Hindlimb muscle (tissue), 1 donor: ENCODE data around the gene NHLRC2. TPM values are rescaled to one million over a fixed set of nuclear protein-coding genes. Genes with fewer than 3 reads are reported as not detected.

Experiments
- DNase-seq: peaks from one replicate; pipeline ENCODE4 v3.0.0-alpha.2; 2013
- polyA plus RNA-seq: library from polyadenylated mRNA; unstranded; fragments of 120-200 nt; gene quantifications from one replicate; pipeline ENCODE4 v1.2.1, GENCODE V29; 2013; ENCODE audit not compliant: insufficient read length

The NHLRC2 gene
- polyA plus RNA-seq, 1 donor = 14.7 TPM

- no peak for DNase-seq
Observed at GRCh38 chr10:113866551-113867394, 12.3 kb downstream of the NHLRC2 start.

- no peak for DNase-seq
Observed at GRCh38 chr10:113867904-113868303, 13.4 kb downstream of the NHLRC2 start.

GRCh38 chr10:113869789-113870188, 15.3 kb downstream of the NHLRC2 start:
- no peak for DNase-seq

GRCh38 chr10:113872139-113873030, 17.9 kb downstream of the NHLRC2 start:
- no peak for DNase-seq

GRCh38 chr10:113875212-113875611, 20.8 kb downstream of the NHLRC2 start:
- no peak for DNase-seq

GRCh38 chr10:113876461-113876860, 22.0 kb downstream of the NHLRC2 start:
- no peak for DNase-seq

- DNase-seq = no peak
Observed at GRCh38 chr10:113879691-113880090, 25.2 kb downstream of the NHLRC2 start.

GRCh38 chr10:113880236-113880635, 25.8 kb downstream of the NHLRC2 start:
- DNase-seq = no peak

GRCh38 chr10:113882240-113882639, 27.8 kb downstream of the NHLRC2 start:
- no peak for DNase-seq

GRCh38 chr10:113889911-113890310, 35.5 kb downstream of the NHLRC2 start:
- DNase-seq = no peak

GRCh38 chr10:113890769-113891168, 36.3 kb downstream of the NHLRC2 start:
- DNase-seq = no peak

- no peak for DNase-seq
Observed at GRCh38 chr10:113891476-113891875, 37.0 kb downstream of the NHLRC2 start.

- no peak for DNase-seq
Observed at GRCh38 chr10:113893570-113893969, 39.1 kb downstream of the NHLRC2 start.

GRCh38 chr10:113894581-113894980, 40.1 kb downstream of the NHLRC2 start:
- no peak for DNase-seq

GRCh38 chr10:113895018-113895417, 40.6 kb downstream of the NHLRC2 start:
- DNase-seq = no peak

- no peak for DNase-seq
Observed at GRCh38 chr10:113897693-113898618, 43.5 kb downstream of the NHLRC2 start.

- DNase-seq = no peak
Observed at GRCh38 chr10:113899952-113900598, 45.6 kb downstream of the NHLRC2 start.

- no peak for DNase-seq
Observed at GRCh38 chr10:113905756-113906155, 51.3 kb downstream of the NHLRC2 start.

- no peak for DNase-seq
Observed at GRCh38 chr10:113907166-113907565, 52.7 kb downstream of the NHLRC2 start.

GRCh38 chr10:113908236-113908635, 53.8 kb downstream of the NHLRC2 start:
- no peak for DNase-seq

GRCh38 chr10:113911113-113911512, 56.7 kb downstream of the NHLRC2 start:
- no peak for DNase-seq

GRCh38 chr10:113911839-113912238, 57.4 kb downstream of the NHLRC2 start:
- no peak for DNase-seq
